GM21526 (cell line): ENCODE measurements around the gene TLX1.

ENCODE experiments used
- ATAC-seq: cut with Tn5 transposase; IDR thresholded peaks from one replicate; pipeline ENCODE4 v1.9.1; 2021; ENCODE audit warnings: moderate library complexity; ENCODE audit not compliant: unreplicated experiment, low FRiP score

Gene TLX1

GRCh38 chr10:101133489-101134298, 2.6 kb downstream of the TLX1 start:
- no peak for ATAC-seq

- no peak for ATAC-seq
Observed at GRCh38 chr10:101134299-101135127, 3.4 kb downstream of the TLX1 start.

- ATAC-seq = no peak
Observed at GRCh38 chr10:101135141-101136006, 4.3 kb downstream of the TLX1 start.

GRCh38 chr10:101136007-101136707, 5.1 kb downstream of the TLX1 start:
- ATAC-seq = no peak

- no peak for ATAC-seq
Observed at GRCh38 chr10:101136708-101137121, 5.6 kb downstream of the TLX1 start.

- ATAC-seq = no peak
Observed at GRCh38 chr10:101137271-101137670, 6.2 kb downstream of the TLX1 start.

- ATAC-seq = no peak
Observed at GRCh38 chr10:101138788-101139420, 7.8 kb downstream of the TLX1 start.

GRCh38 chr10:101139421-101139911, 8.4 kb downstream of the TLX1 start:
- ATAC-seq = no peak

GRCh38 chr10:101140084-101140949, 9.2 kb downstream of the TLX1 start:
- no peak for ATAC-seq

- no peak for ATAC-seq
Observed at GRCh38 chr10:101140950-101141615, 10.0 kb downstream of the TLX1 start.

- ATAC-seq = no peak
Observed at GRCh38 chr10:101141616-101142532, 10.8 kb downstream of the TLX1 start.

- no peak for ATAC-seq
Observed at GRCh38 chr10:101142533-101143344, 11.6 kb downstream of the TLX1 start.

GRCh38 chr10:101143345-101143630, 12.2 kb downstream of the TLX1 start:
- no peak for ATAC-seq

- no peak for ATAC-seq
Observed at GRCh38 chr10:101144053-101144452, 13.0 kb downstream of the TLX1 start.

- ATAC-seq = no peak
Observed at GRCh38 chr10:101145145-101145544, 14.0 kb downstream of the TLX1 start.

GRCh38 chr10:101145750-101146391, 14.8 kb downstream of the TLX1 start:
- ATAC-seq = no peak
